ENCODE results near the gene GAGE10. TPM values are rescaled to one million over a fixed set of nuclear protein-coding genes. Genes with fewer than 3 reads are reported as not detected.
"Not testable (repeated sequence)": the region's sequence is repeated elsewhere in the genome, so short reads cannot be mapped to it uniquely, and the experiment has no call there.

GAGE10 gene
- total and polyA plus RNA-seq, 2 donors (not counting 3 experiments of a cell fraction or from before 2014, with no cell fraction given) = not detected

- POLR2A ChIA-PET; H3K9me1 ChIP-seq (replicated peaks; ENCODE audit: control insufficient read depth, extremely low read depth, insufficient read depth, low read length); FAIRE-seq: not testable (repeated sequence)
Observed at GRCh38 chrX:49330421-49330820, 27.0 kb downstream of the GAGE10 start.

DNA sequence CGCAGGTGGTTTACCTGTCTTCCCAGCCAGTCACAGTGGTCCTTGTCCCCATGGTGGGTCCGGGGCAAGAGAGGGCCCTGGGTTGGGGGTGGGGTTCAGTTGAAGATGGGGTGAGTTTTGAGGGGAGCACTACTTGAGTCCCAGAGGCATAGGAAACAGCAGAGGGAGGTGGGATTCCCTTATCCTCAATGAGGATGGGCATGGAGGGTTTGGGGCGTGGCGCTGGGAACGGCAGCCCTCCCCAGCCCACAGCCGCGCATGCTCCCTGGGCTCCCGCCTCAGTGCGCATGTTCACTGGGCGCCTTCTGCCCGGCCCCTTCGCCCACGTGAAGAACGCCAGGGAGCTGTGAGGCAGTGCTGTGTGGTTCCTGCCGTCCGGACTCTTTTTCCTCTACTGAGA is 27.8 kb downstream of the GAGE10 start, which contains the start of gene GAGE13:
GAGE13 (plus strand) TSS at position 301 of the 400 bp plus-strand sequence. CDS start 1,156 bp downstream, outside the sequence.
- H3K4me1 ChIP-seq (ENCODE audit: control insufficient read depth, extremely low read depth, insufficient read depth, low read length); H3K4me2 ChIP-seq (ENCODE audit: insufficient read depth, low read length); H3K9me3 ChIP-seq (replicated peaks; ENCODE audit: control insufficient read depth, insufficient read depth, low read length); H3K9ac ChIP-seq (replicated peaks; ENCODE audit: extremely low read depth, insufficient read depth, low read length); H3K36me3 ChIP-seq (ENCODE audit: control insufficient read depth in 2 of 2, extremely low read depth in 1 of 2, insufficient read depth in 2 of 2, low read length in 2 of 2); H3K9me1 ChIP-seq (replicated peaks; ENCODE audit: control insufficient read depth, extremely low read depth, insufficient read depth, low read length); DNase-seq (ENCODE audit: low read depth, low spot score); dilution Hi-C loops (cut with MboI; ENCODE audit: extremely low pct_ligation_motif_present, low sequenced_read_pairs); CTCF ChIA-PET; H3K27ac ChIP-seq (ENCODE audit: insufficient read depth, low read depth, low read length); H4K20me1 ChIP-seq (replicated peaks; ENCODE audit: control insufficient read depth, extremely low read depth, insufficient read depth, low read length); FAIRE-seq; H2AFZ ChIP-seq (ENCODE audit: low read depth, low read length); POLR2A ChIA-PET; H3K27me3 ChIP-seq (ENCODE audit: control insufficient read depth in 2 of 2, insufficient read depth in 2 of 2, low read length in 2 of 2); intact Hi-C loops (cut with micrococcal nuclease); H3K4me3 ChIP-seq (replicated peaks in 1 of 3; ENCODE audit: insufficient read depth in 1 of 3, low read depth in 1 of 3, low read length in 3 of 3); H3K79me2 ChIP-seq (ENCODE audit: control insufficient read depth, insufficient read depth, low read length); BruUV-seq (replicated peaks): not testable (repeated sequence)

More at GRCh38 chrX:49330421-49330820, 27.0 kb downstream of the GAGE10 start:
- intact Hi-C loops (cut with micrococcal nuclease); H3K27ac ChIP-seq (ENCODE audit: insufficient read depth, low read depth, low read length); H3K36me3 ChIP-seq (ENCODE audit: control insufficient read depth in 2 of 2, extremely low read depth in 1 of 2, insufficient read depth in 2 of 2, low read length in 2 of 2); H3K4me2 ChIP-seq (ENCODE audit: insufficient read depth, low read length); BruUV-seq (replicated peaks); H3K9me3 ChIP-seq (replicated peaks; ENCODE audit: control insufficient read depth, insufficient read depth, low read length); H3K79me2 ChIP-seq (ENCODE audit: control insufficient read depth, insufficient read depth, low read length); H3K4me1 ChIP-seq (ENCODE audit: control insufficient read depth, extremely low read depth, insufficient read depth, low read length); dilution Hi-C loops (cut with MboI; ENCODE audit: extremely low pct_ligation_motif_present, low sequenced_read_pairs); H3K27me3 ChIP-seq (ENCODE audit: control insufficient read depth in 2 of 2, insufficient read depth in 2 of 2, low read length in 2 of 2); H4K20me1 ChIP-seq (replicated peaks; ENCODE audit: control insufficient read depth, extremely low read depth, insufficient read depth, low read length); H2AFZ ChIP-seq (ENCODE audit: low read depth, low read length); H3K9ac ChIP-seq (replicated peaks; ENCODE audit: extremely low read depth, insufficient read depth, low read length); CTCF ChIA-PET; H3K4me3 ChIP-seq (replicated peaks in 1 of 3; ENCODE audit: insufficient read depth in 1 of 3, low read depth in 1 of 3, low read length in 3 of 3); DNase-seq (ENCODE audit: low read depth, low spot score): not testable (repeated sequence)

GRCh38 chrX:49331841-49332240 is 28.4 kb downstream of the GAGE10 start:
- H3K9ac ChIP-seq (replicated peaks; ENCODE audit: extremely low read depth, insufficient read depth, low read length); CTCF ChIA-PET; H2AFZ ChIP-seq (ENCODE audit: low read depth, low read length); intact Hi-C loops (cut with micrococcal nuclease); dilution Hi-C loops (cut with MboI; ENCODE audit: extremely low pct_ligation_motif_present, low sequenced_read_pairs); BruUV-seq (replicated peaks); H3K79me2 ChIP-seq (ENCODE audit: control insufficient read depth, insufficient read depth, low read length); H3K4me2 ChIP-seq (ENCODE audit: insufficient read depth, low read length); POLR2A ChIA-PET; H3K27me3 ChIP-seq (ENCODE audit: control insufficient read depth in 2 of 2, insufficient read depth in 2 of 2, low read length in 2 of 2); H3K27ac ChIP-seq (ENCODE audit: insufficient read depth, low read depth, low read length); H3K4me3 ChIP-seq (replicated peaks in 1 of 3; ENCODE audit: insufficient read depth in 1 of 3, low read depth in 1 of 3, low read length in 3 of 3); H3K9me1 ChIP-seq (replicated peaks; ENCODE audit: control insufficient read depth, extremely low read depth, insufficient read depth, low read length); H3K4me1 ChIP-seq (ENCODE audit: control insufficient read depth, extremely low read depth, insufficient read depth, low read length); H3K9me3 ChIP-seq (replicated peaks; ENCODE audit: control insufficient read depth, insufficient read depth, low read length); DNase-seq (ENCODE audit: low read depth, low spot score); FAIRE-seq; H4K20me1 ChIP-seq (replicated peaks; ENCODE audit: control insufficient read depth, extremely low read depth, insufficient read depth, low read length); H3K36me3 ChIP-seq (ENCODE audit: control insufficient read depth in 2 of 2, extremely low read depth in 1 of 2, insufficient read depth in 2 of 2, low read length in 2 of 2): not testable (repeated sequence)

DNA sequence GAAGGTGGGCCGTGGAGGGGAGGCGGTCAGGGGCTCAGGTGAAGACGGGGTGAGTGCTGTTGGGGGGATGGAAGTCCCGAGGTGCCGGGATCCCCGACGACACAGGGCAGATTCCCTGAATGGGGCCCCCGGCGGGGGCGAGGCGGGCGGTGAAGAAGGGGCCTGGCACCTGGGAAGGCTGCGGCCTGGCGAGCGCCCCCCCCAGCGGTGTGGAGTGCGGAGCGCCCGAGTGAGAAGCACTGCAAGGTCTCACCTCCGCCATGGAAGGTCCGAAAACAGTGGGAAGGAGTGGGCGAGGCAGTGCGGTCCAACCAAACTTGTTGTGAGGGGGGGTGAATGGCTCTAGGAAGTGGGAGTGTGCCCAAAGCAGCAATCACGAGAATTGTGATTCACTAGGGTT is 38.0 kb downstream of the GAGE10 start:
- H3K9ac ChIP-seq (replicated peaks; ENCODE audit: extremely low read depth, insufficient read depth, low read length); CTCF ChIA-PET; H3K9me3 ChIP-seq (replicated peaks; ENCODE audit: control insufficient read depth, insufficient read depth, low read length); H3K4me1 ChIP-seq (ENCODE audit: control insufficient read depth, extremely low read depth, insufficient read depth, low read length); H3K4me2 ChIP-seq (ENCODE audit: insufficient read depth, low read length); H3K79me2 ChIP-seq (ENCODE audit: control insufficient read depth, insufficient read depth, low read length); H4K20me1 ChIP-seq (replicated peaks; ENCODE audit: control insufficient read depth, extremely low read depth, insufficient read depth, low read length); BruUV-seq (replicated peaks); dilution Hi-C loops (cut with MboI; ENCODE audit: extremely low pct_ligation_motif_present, low sequenced_read_pairs); H3K9me1 ChIP-seq (replicated peaks; ENCODE audit: control insufficient read depth, extremely low read depth, insufficient read depth, low read length); DNase-seq (ENCODE audit: low read depth, low spot score); H3K4me3 ChIP-seq (replicated peaks in 1 of 3; ENCODE audit: insufficient read depth in 1 of 3, low read depth in 1 of 3, low read length in 3 of 3); H3K27me3 ChIP-seq (ENCODE audit: control insufficient read depth in 2 of 2, insufficient read depth in 2 of 2, low read length in 2 of 2); H2AFZ ChIP-seq (ENCODE audit: low read depth, low read length); H3K27ac ChIP-seq (ENCODE audit: insufficient read depth, low read depth, low read length); POLR2A ChIA-PET; H3K36me3 ChIP-seq (ENCODE audit: control insufficient read depth in 2 of 2, extremely low read depth in 1 of 2, insufficient read depth in 2 of 2, low read length in 2 of 2); FAIRE-seq; intact Hi-C loops (cut with micrococcal nuclease): not testable (repeated sequence)
